Neural progenitor cell (in vitro differentiated cells): ENCODE measurements around the gene HAO2. TPM values are rescaled to one million over a fixed set of nuclear protein-coding genes. Genes with fewer than 3 reads are reported as not detected.

ENCODE experiments used
- DNase-seq: peaks from one replicate; pipeline ENCODE4 v3.0.0-alpha.2; 2016; ENCODE audit warnings: low spot score
- H2AFZ ChIP-seq: fragments of 200-600 bp; sonication (generic); replicated peaks from 2 replicates; pipeline ENCODE4 v1.6.1; 2016; ENCODE audit warnings: antibody characterized with exemption
- H3F3A ChIP-seq: fragments of 200-600 bp; sonication (generic); 2 replicates; pipeline ENCODE4 v1.6.1; 2016; ENCODE audit warnings: antibody characterized with exemption, low read depth
- H3K27ac ChIP-seq: fragments of 200-600 bp; sonication (generic); 2 replicates; pipeline ENCODE4 v1.5.1; 2016; ENCODE audit warnings: mild to moderate bottlenecking
- H3K27me3 ChIP-seq: fragments of 200-600 bp; sonication (generic); 2 replicates; pipeline ENCODE4 v1.6.1; 2016; ENCODE audit warnings: mild to moderate bottlenecking, moderate library complexity
- H3K36me3 ChIP-seq: fragments of 200-600 bp; sonication (generic); 2 replicates; pipeline ENCODE4 v1.5.1; 2016
- H3K4me1 ChIP-seq: fragments of 200-600 bp; sonication (generic); 2 replicates; pipeline ENCODE4 v1.6.1; 2016; ENCODE audit warnings: mixed run types
- H3K4me2 ChIP-seq: fragments of 200-600 bp; sonication (generic); 2 replicates; pipeline ENCODE4 v1.6.1; 2016
- H3K4me3 ChIP-seq: fragments of 200-600 bp; sonication (generic); 2 replicates; pipeline ENCODE4 v1.5.1; 2016
- H3K79me2 ChIP-seq: fragments of 200-600 bp; sonication (generic); 2 replicates; pipeline ENCODE4 v1.6.1; 2016; ENCODE audit warnings: low read depth
- H3K9ac ChIP-seq: fragments of 200-600 bp; sonication (generic); 2 replicates; pipeline ENCODE4 v1.6.1; 2016
- H3K9me3 ChIP-seq: fragments of 200-600 bp; sonication (generic); 2 replicates; pipeline ENCODE4 v1.5.1; 2016; ENCODE audit warnings: low read depth
- H4K20me1 ChIP-seq: fragments of 200-600 bp; sonication (generic); 2 replicates; pipeline ENCODE4 v1.6.1; 2016; ENCODE audit warnings: low read depth
- H3K27ac Mint-ChIP-seq: 3 replicates; pipeline ENCODE4 v1.8.0; 2021; ENCODE audit warnings: mixed read lengths
- H3K27me3 Mint-ChIP-seq: 2 replicates; pipeline ENCODE4 v1.8.0; 2022; ENCODE audit warnings: low read depth, mild to moderate bottlenecking, inconsistent platforms, moderate library complexity, mixed read lengths; ENCODE audit not compliant: insufficient read depth
- H3K36me3 Mint-ChIP-seq: 3 replicates; pipeline ENCODE4 v1.8.0; 2021; ENCODE audit warnings: mixed read lengths
- H3K4me1 Mint-ChIP-seq: 3 replicates; pipeline ENCODE4 v1.8.0; 2021; ENCODE audit warnings: mixed read lengths
- H3K4me3 Mint-ChIP-seq: 3 replicates; pipeline ENCODE4 v1.8.0; 2021; ENCODE audit warnings: mild to moderate bottlenecking, moderate library complexity, mixed read lengths
- H3K9me3 Mint-ChIP-seq: 3 replicates; pipeline ENCODE4 v1.8.0; 2020; ENCODE audit warnings: mixed read lengths
- EZH2 ChIP-seq: fragments of 200-600 bp; sonication (generic); IDR thresholded peaks from 2 replicates; pipeline ENCODE4 v1.6.1; 2017; ENCODE audit warnings: antibody characterized with exemption, mild to moderate bottlenecking, moderate library complexity
- EZH2phosphoT487 ChIP-seq: fragments of 200-600 bp; sonication (generic); IDR thresholded peaks from 2 replicates; pipeline ENCODE4 v1.6.1; 2017; ENCODE audit warnings: antibody characterized with exemption
- total RNA-seq: library from RNA; depleted of rRNA; stranded (reverse); fragments of >200 nt; gene quantifications from 2 replicates; pipeline ENCODE4 v1.2.3, GENCODE V29; 2015; ENCODE audit warnings: low replicate concordance
- TF ChIP-seq, protein P1 (sequence below): fragments of 200-600 bp; sonication (generic); IDR thresholded peaks from 2 replicates; pipeline ENCODE4 v1.5.1; 2017; ENCODE audit warnings: antibody characterized with exemption, mild to moderate bottlenecking

HAO2 gene
- total RNA-seq, 1 donor from 2014 or later = not detected

DNA sequence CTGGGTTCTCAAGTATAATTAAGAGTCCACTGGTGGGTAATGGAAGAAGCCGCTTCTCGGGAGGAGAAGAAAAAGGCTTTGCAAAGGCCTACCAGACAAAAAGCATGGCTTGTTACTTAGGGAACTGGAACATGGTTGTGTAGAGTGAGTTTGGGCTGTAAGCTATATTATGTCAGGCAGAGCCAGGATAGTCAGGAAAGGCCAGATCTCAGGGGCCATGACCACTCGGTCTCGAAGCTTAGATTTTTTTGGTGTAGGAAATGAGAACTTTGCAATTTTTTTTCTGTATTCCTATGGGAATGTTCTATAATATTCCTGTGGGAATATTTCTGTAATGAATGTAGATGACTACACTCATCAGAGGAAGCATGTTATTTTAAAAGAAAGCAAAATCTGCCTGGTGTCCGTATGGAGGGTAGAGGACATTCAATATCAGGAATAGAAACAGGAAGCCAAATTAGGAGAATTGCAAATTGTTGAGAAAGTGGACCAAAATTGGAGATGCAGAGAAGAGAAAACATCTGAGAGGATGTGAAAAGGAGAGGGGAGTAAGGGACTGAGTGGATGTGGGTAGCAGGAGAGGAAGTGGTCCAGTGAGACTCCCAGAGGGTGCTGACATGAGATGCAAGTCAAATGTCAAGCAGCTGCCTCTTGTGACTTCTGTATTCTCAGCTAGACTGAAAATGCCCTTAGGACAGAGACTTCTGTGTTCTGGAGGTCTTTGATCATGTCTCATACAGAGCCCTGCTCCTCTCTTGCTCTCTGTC lies 45.2 kb upstream of the HAO2 start:
- Mint-ChIP-seq H3K27ac (no peak overlapping the region), H3K9me3 (no peaks in the 10 kb centered on the region), H3K36me3 (no peaks in the 10 kb centered on the region), H3K27me3 (no peaks in the 10 kb centered on the region), H3K4me3 (no peak overlapping the region), H3K4me1 (peaks cover 32% of the 10 kb centered on the region)
- Histone ChIP-seq H3F3A (no peaks in the 10 kb centered on the region), H3K9ac (no peak overlapping the region), H3K4me2 (no peak overlapping the region), H3K4me3 (no peak overlapping the region), H3K79me2 (no peaks in the 10 kb centered on the region), H3K27ac (no peak overlapping the region), H4K20me1 (no peaks in the 10 kb centered on the region), H3K9me3 (no peaks in the 10 kb centered on the region), H3K4me1 (peaks cover 3% of the 10 kb centered on the region), H2AFZ (no peak overlapping the region), H3K36me3 (no peaks in the 10 kb centered on the region), H3K27me3 (peaks cover 14% of the 10 kb centered on the region)
- DNase-seq = no peak
- TF ChIP-seq, protein P1, sequence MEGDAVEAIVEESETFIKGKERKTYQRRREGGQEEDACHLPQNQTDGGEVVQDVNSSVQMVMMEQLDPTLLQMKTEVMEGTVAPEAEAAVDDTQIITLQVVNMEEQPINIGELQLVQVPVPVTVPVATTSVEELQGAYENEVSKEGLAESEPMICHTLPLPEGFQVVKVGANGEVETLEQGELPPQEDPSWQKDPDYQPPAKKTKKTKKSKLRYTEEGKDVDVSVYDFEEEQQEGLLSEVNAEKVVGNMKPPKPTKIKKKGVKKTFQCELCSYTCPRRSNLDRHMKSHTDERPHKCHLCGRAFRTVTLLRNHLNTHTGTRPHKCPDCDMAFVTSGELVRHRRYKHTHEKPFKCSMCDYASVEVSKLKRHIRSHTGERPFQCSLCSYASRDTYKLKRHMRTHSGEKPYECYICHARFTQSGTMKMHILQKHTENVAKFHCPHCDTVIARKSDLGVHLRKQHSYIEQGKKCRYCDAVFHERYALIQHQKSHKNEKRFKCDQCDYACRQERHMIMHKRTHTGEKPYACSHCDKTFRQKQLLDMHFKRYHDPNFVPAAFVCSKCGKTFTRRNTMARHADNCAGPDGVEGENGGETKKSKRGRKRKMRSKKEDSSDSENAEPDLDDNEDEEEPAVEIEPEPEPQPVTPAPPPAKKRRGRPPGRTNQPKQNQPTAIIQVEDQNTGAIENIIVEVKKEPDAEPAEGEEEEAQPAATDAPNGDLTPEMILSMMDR = no peak
- TF ChIP-seq EZH2phosphoT487 (no peak), EZH2 (no peak)

DNA sequence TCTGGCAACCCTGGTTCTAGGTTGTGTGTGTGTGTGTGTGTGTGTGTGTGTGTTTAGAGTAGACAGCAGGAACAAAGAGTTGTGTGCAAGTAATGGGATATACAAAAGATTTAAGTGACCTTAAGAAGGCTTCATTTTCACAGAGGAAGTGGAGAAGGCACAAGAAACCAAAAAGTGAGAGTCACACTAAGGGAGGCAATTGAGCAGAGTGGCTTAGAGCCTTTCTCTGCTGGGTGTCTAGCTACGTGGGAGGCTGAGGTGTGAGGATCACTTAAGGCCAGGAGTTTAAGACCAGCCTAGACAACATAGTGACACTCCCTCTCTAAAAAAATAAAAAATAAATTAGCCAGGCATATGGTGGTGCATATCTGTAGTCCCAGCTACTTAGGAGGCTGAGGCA lies 44.4 kb upstream of the HAO2 start:
- Histone ChIP-seq H3K9me3 (no peaks in the 10 kb centered on the region), H3K4me3 (no peak overlapping the region), H3K4me2 (no peak overlapping the region), H3F3A (no peaks in the 10 kb centered on the region), H3K36me3 (no peaks in the 10 kb centered on the region), H3K9ac (no peak overlapping the region), H3K79me2 (no peaks in the 10 kb centered on the region), H3K4me1 (peaks cover 3% of the 10 kb centered on the region), H3K27me3 (peaks cover 14% of the 10 kb centered on the region), H4K20me1 (no peaks in the 10 kb centered on the region), H2AFZ (no peak overlapping the region), H3K27ac (no peak overlapping the region)
- Mint-ChIP-seq H3K9me3 (no peaks in the 10 kb centered on the region), H3K4me1 (peaks cover 34% of the 10 kb centered on the region), H3K36me3 (no peaks in the 10 kb centered on the region), H3K4me3 (no peak overlapping the region), H3K27ac (no peak overlapping the region), H3K27me3 (no peaks in the 10 kb centered on the region)
- DNase-seq = no peak
- no peak for TF ChIP-seq EZH2phosphoT487
- TF ChIP-seq EZH2 = no peak
- TF ChIP-seq, protein P1 = no peak

DNA sequence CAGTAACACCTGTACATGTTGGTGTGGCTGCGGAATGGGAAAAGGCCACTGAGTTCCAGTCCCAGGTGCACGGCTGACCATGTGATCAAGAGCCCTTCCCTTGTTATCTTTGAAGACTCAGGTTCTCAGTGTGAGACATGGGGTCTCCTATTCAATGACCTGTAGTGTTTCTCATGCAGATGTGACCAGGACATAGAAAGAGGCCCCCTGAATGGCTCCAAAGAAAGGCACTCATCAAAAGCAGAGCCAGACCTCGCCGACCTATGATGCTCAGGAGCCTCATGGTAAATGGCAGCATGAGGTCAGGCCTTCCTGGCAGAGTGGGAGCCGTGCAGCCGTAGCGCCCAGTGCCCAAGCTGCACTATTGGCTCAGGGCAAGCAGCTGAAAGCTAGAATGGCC lies 42.3 kb upstream of the HAO2 start:
- Histone ChIP-seq H4K20me1 (no peaks in the 10 kb centered on the region), H3K36me3 (no peaks in the 10 kb centered on the region), H3K4me1 (peaks cover 3% of the 10 kb centered on the region), H3F3A (no peaks in the 10 kb centered on the region), H3K79me2 (no peaks in the 10 kb centered on the region), H2AFZ (no peak overlapping the region), H3K9me3 (no peaks in the 10 kb centered on the region), H3K27ac (no peak overlapping the region), H3K9ac (no peak overlapping the region), H3K4me3 (no peak overlapping the region), H3K4me2 (no peak overlapping the region), H3K27me3 (peaks cover 14% of the 10 kb centered on the region)
- Mint-ChIP-seq H3K27me3 (no peaks in the 10 kb centered on the region), H3K9me3 (no peaks in the 10 kb centered on the region), H3K27ac (no peak overlapping the region), H3K36me3 (no peaks in the 10 kb centered on the region), H3K4me1 (peaks cover 34% of the 10 kb centered on the region), H3K4me3 (peak overlapping the region; percentile 81)
- no peak for DNase-seq
- TF ChIP-seq EZH2 (no peak), EZH2phosphoT487 (no peak)
- TF ChIP-seq, protein P1 = no peak
